Endodermal cell (in vitro differentiated cells): ENCODE results near the gene FFAR3. TPM values are rescaled to one million over a fixed set of nuclear protein-coding genes. Genes with fewer than 3 reads are reported as not detected.

Experiments
- DNase-seq: peaks from one replicate; pipeline ENCODE4 v3.0.0-alpha.2; 2017
- H3K27ac ChIP-seq: 2 replicates; pipeline ENCODE4 v1.5.1; 2013; ENCODE audit warnings: mild to moderate bottlenecking, low read depth, low read length, moderate library complexity
- H3K27me3 ChIP-seq: 2 replicates; pipeline ENCODE4 v1.6.1; 2013; ENCODE audit warnings: mild to moderate bottlenecking, low read length, moderate library complexity; ENCODE audit not compliant: insufficient read depth, control insufficient read depth, poor library complexity, severe bottlenecking
- H3K36me3 ChIP-seq: 2 replicates; pipeline ENCODE4 v1.7.0; 2013; ENCODE audit warnings: mild to moderate bottlenecking, low read length, moderate library complexity; ENCODE audit not compliant: control insufficient read depth, insufficient read depth
- H3K4me1 ChIP-seq: one replicate; pipeline ENCODE4 v1.7.0; 2013; ENCODE audit warnings: low read length; ENCODE audit not compliant: control insufficient read depth, insufficient read depth
- H3K4me3 ChIP-seq: 2 replicates; pipeline ENCODE4 v1.5.1; 2013; ENCODE audit warnings: mild to moderate bottlenecking, low read length, moderate library complexity
- H3K9ac ChIP-seq: 2 replicates; pipeline ENCODE4 v1.6.1; 2013; ENCODE audit warnings: mild to moderate bottlenecking, low read length, moderate library complexity; ENCODE audit not compliant: poor library complexity, severe bottlenecking; ENCODE audit errors: extremely low read depth
- H3K9me3 ChIP-seq: 2 replicates; pipeline ENCODE4 v1.6.1; 2013; ENCODE audit warnings: mild to moderate bottlenecking, low read length, moderate library complexity; ENCODE audit not compliant: control insufficient read depth
- H3K27ac Mint-ChIP-seq: 2 replicates; pipeline ENCODE4 v1.8.0; 2020; ENCODE audit warnings: mixed read lengths
- H3K27me3 Mint-ChIP-seq: 2 replicates; pipeline ENCODE4 v1.8.0; 2021; ENCODE audit warnings: mild to moderate bottlenecking, mixed read lengths; ENCODE audit not compliant: insufficient read depth
- H3K36me3 Mint-ChIP-seq: 2 replicates; pipeline ENCODE4 v1.8.0; 2020; ENCODE audit warnings: low read depth, mixed read lengths
- H3K4me1 Mint-ChIP-seq: 2 replicates; pipeline ENCODE4 v1.8.0; 2020; ENCODE audit warnings: mixed read lengths
- H3K4me3 Mint-ChIP-seq: 2 replicates; pipeline ENCODE4 v1.8.0; 2020; ENCODE audit warnings: mild to moderate bottlenecking, moderate library complexity, mixed read lengths
- H3K9me3 Mint-ChIP-seq: 2 replicates; pipeline ENCODE4 v1.8.0; 2020; ENCODE audit warnings: mild to moderate bottlenecking, mixed read lengths
- WGBS, 2 experiments: methylation state at CpG; one replicate each; pipeline versions ENCODE4 v1.1.5 to v1.1.7; 2013; ENCODE audit warnings: missing lambda C conversion rate in 2 of 2, mixed read lengths in 1 of 2; ENCODE audit not compliant: insufficient coverage in 1 of 2, insufficient read length in 1 of 2; 5-methylcytosine and 5-hydroxymethylcytosine counted together
- total RNA-seq, 2 donors: library from RNA; stranded (reverse); fragmentation: NEBNext Ultra II Directional in 1 of 2; extraction: Animal tissue kit (Norgen Biotek cat#: 25700) in 1 of 2; gene quantifications; 2 replicates in 1 of 2; 3 replicates in 1 of 2; pipeline ENCODE4 v1.2.1, GENCODE V29; 2021
- TF ChIP-seq, protein P1 (sequence below): fragments of 200-600 bp; sonication (generic); conservative IDR thresholded peaks from 2 replicates; pipeline ENCODE4 v1.5.0; 2021; ENCODE audit warnings: antibody characterized with exemption, mild to moderate bottlenecking

The FFAR3 gene
- total RNA-seq, 2 donors from 2014 or later: not detected

DNA sequence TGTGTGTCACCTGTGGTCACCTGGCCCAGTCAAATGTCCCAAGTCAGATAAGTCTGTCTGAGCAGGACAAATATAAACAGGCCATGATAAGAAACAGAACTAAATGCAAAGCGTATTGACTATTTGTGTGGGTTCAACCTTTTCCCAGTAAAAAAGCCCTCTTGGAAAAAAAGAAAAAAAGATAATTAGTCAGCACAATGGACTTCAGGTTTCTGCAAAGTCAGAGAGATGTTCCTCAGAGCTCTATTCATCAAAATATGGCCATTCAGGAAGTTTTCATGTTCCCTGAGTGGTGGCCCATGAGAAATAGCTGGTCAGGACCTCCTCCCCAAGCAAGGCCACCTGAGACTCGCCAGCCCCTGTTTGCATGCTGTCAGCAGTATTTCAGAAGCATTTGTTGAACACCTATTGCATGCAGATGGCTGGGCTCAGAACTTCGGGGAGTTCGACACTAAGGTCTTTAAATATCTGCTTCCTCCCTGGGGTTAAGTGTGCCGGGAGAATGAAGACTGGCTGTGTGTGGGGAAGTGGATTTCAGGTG lies 2.7 kb downstream of the FFAR3 start:
- Histone ChIP-seq H3K9ac (no peak overlapping the region), H3K27me3 (no peaks in the 10 kb centered on the region), H3K27ac (no peak overlapping the region), H3K9me3 (no peaks in the 10 kb centered on the region), H3K4me1 (no peaks in the 10 kb centered on the region), H3K36me3 (no peaks in the 10 kb centered on the region), H3K4me3 (no peak overlapping the region)
- H3K36me3 Mint-ChIP-seq: no peaks in the 10 kb centered on the region
- no peaks in the 10 kb centered on the region for H3K9me3 Mint-ChIP-seq
- TF ChIP-seq, protein P1, sequence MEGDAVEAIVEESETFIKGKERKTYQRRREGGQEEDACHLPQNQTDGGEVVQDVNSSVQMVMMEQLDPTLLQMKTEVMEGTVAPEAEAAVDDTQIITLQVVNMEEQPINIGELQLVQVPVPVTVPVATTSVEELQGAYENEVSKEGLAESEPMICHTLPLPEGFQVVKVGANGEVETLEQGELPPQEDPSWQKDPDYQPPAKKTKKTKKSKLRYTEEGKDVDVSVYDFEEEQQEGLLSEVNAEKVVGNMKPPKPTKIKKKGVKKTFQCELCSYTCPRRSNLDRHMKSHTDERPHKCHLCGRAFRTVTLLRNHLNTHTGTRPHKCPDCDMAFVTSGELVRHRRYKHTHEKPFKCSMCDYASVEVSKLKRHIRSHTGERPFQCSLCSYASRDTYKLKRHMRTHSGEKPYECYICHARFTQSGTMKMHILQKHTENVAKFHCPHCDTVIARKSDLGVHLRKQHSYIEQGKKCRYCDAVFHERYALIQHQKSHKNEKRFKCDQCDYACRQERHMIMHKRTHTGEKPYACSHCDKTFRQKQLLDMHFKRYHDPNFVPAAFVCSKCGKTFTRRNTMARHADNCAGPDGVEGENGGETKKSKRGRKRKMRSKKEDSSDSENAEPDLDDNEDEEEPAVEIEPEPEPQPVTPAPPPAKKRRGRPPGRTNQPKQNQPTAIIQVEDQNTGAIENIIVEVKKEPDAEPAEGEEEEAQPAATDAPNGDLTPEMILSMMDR: no peak
- DNase-seq: no peak
- H3K4me1 Mint-ChIP-seq: peaks cover 2% of the 10 kb centered on the region
- 84 to 90% methylated on average over 2 to 5 of the region's 5 CpGs for WGBS, 2 experiments
- no peak overlapping the region for H3K4me3 Mint-ChIP-seq
- no peak overlapping the region for H3K27ac Mint-ChIP-seq
- H3K27me3 Mint-ChIP-seq: peaks cover 2% of the 10 kb centered on the region

DNA sequence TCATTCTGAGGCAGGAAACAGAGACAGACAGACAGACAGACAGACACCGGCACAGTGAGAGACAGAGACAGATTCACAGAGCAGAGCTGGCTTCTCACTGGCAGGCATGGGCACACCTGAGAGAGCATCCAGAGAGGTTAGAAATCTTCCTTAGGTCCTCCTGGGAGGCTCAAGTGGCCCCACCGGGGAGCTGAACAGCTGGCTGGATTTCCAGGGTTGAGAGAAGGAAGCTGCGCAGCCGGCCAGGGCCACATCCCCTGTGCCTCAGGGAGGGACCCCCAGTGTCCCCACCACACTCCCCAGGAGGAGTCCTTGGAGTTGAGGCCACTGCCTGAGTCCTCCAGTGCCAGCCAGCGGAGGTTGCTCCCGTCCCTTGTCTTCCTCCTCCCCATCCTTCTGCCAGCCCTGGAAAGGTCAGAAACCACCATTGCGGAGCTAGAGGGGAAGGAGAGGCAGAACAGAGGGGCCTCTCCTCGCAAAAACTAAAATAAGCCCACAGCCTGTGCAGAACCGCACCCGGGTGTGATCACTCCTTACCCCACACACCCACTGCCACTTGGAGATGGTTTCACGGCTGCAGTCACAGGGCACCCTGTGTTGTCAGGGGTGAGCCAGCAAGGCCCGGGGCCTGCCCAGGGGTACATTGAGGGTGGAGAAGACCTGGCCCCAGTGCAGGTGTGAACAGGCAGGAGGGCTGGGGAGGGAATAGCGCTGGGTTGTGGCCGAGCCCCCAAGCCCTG lies 4.2 kb downstream of the FFAR3 start:
- Histone ChIP-seq H3K9ac (no peak overlapping the region), H3K9me3 (no peaks in the 10 kb centered on the region), H3K4me1 (no peaks in the 10 kb centered on the region), H3K4me3 (no peak overlapping the region), H3K27me3 (no peaks in the 10 kb centered on the region), H3K27ac (no peak overlapping the region), H3K36me3 (no peaks in the 10 kb centered on the region)
- WGBS, 2 experiments: 92 to 100% methylated on average over 2 to 10 of the region's 14 CpGs
- Mint-ChIP-seq H3K27ac (no peak overlapping the region), H3K36me3 (no peaks in the 10 kb centered on the region), H3K9me3 (no peaks in the 10 kb centered on the region), H3K4me1 (no peaks in the 10 kb centered on the region), H3K27me3 (peaks cover 2% of the 10 kb centered on the region), H3K4me3 (no peak overlapping the region)
- TF ChIP-seq, protein P1: no peak
- no peak for DNase-seq

DNA sequence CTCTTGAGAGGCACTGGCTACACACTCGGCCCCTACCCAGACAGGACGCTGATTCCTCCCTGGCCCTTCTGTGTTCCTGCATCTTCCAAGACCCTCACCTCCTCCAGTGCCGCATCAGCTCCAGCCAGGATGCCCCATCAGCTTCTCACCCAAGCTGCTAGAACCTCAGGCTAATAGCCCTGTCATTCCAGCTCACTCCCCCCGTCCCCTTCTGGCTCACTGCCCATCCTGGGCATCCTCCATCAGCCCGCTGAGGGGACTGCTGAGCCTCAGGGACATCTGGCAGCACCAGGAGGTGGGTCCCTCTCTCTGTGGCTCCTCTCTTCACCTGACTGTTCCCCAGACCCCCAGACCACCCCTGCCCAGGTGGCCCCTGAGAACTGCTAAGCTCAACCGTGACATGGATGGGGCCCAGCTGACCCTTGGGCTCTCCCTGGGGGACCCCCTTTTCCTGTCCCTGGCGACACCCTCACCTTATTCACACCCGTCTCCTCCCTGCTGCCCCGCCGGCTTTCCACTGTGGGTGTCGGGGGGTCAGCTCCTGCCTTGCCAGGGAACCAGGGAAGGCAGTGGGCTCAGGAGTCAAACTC lies 4.8 kb downstream of the FFAR3 start:
- H3K4me3 ChIP-seq: no peak overlapping the region
- H3K9ac ChIP-seq: no peak overlapping the region
- Mint-ChIP-seq H3K27me3 (peaks cover 5% of the 10 kb centered on the region), H3K4me1 (no peaks in the 10 kb centered on the region), H3K9me3 (no peaks in the 10 kb centered on the region), H3K27ac (no peak overlapping the region), H3K36me3 (no peaks in the 10 kb centered on the region), H3K4me3 (no peak overlapping the region)
- no peaks in the 10 kb centered on the region for H3K9me3 ChIP-seq
- H3K4me1 ChIP-seq: no peaks in the 10 kb centered on the region
- TF ChIP-seq, protein P1: no peak
- no peak overlapping the region for H3K27ac ChIP-seq
- no peaks in the 10 kb centered on the region for H3K27me3 ChIP-seq
- no peak for DNase-seq
- 93% methylated on average over 7 of the region's 11 CpGs; no CpG with 5 or more reads in 1 of the 2 experiments for WGBS, 2 experiments
- no peaks in the 10 kb centered on the region for H3K36me3 ChIP-seq
